Inflammatory macrophage (primary cell): ENCODE results near the gene ZNF24.

Experiments
- DNase-seq, 2 donors: peaks; one replicate each; pipeline ENCODE4 v3.0.0-alpha.2; 2020 to 2022

ZNF24 gene

GRCh38 chr18:35352778-35353177, 8.6 kb upstream of the ZNF24 start:
- DNase-seq: no peak

- no peak for DNase-seq
These were observed 8.1 kb upstream of the ZNF24 start for GRCh38 chr18:35352283-35352682.

- no peak for DNase-seq
These were observed 3.8 kb upstream of the ZNF24 start for GRCh38 chr18:35348001-35348400.

- no peak for DNase-seq
These were observed 1.7 kb upstream of the ZNF24 start for GRCh38 chr18:35345950-35346349.

- DNase-seq: no peak
These were observed 1.3 kb upstream of the ZNF24 start for GRCh38 chr18:35345460-35345921.

GRCh38 chr18:35344736-35345459, 678 bp upstream of the ZNF24 start:
- DNase-seq: no peak

GRCh38 chr18:35343488-35343935, 708 bp downstream of the ZNF24 start:
- DNase-seq: no peak

GRCh38 chr18:35337286-35337685, 6.9 kb downstream of the ZNF24 start:
- DNase-seq: no peak

GRCh38 chr18:35335866-35336265, 8.4 kb downstream of the ZNF24 start:
- DNase-seq: no peak

- no peak for DNase-seq
These were observed 9.4 kb downstream of the ZNF24 start for GRCh38 chr18:35334821-35335220.

- no peak for DNase-seq
These were observed 10.0 kb downstream of the ZNF24 start for GRCh38 chr18:35334212-35334611.

GRCh38 chr18:35331367-35332087, 12.7 kb downstream of the ZNF24 start:
- no peak for DNase-seq

GRCh38 chr18:35328868-35329267, 15.4 kb downstream of the ZNF24 start:
- no peak for DNase-seq

- DNase-seq: no peak
These were observed 17.4 kb downstream of the ZNF24 start for GRCh38 chr18:35326695-35327387.

GRCh38 chr18:35324926-35325655, 19.1 kb downstream of the ZNF24 start:
- no peak for DNase-seq

GRCh38 chr18:35322486-35323458, 21.4 kb downstream of the ZNF24 start:
- no peak for DNase-seq

GRCh38 chr18:35311496-35311895, 32.7 kb downstream of the ZNF24 start:
- DNase-seq: no peak

GRCh38 chr18:35306588-35307250, 37.5 kb downstream of the ZNF24 start:
- no peak for DNase-seq

GRCh38 chr18:35303610-35304009, 40.6 kb downstream of the ZNF24 start:
- DNase-seq: no peak

GRCh38 chr18:35296060-35296459, 48.2 kb downstream of the ZNF24 start:
- no peak for DNase-seq

- no peak for DNase-seq
These were observed 53.1 kb downstream of the ZNF24 start for GRCh38 chr18:35291166-35291565.
